Hypothalamus (tissue), 51 donors: Measurements from ENCODE around the gene ZNF500.
"Not testable (repeated sequence)": the region's sequence is repeated elsewhere in the genome, so short reads cannot be mapped to it uniquely, and the experiment has no call there.

Source experiments
- DNase-seq, 51 donors: peaks; one replicate each; lab custom pipeline; 2025; lab: John Stamatoyannopoulos, UW

Gene ZNF500

GRCh38 chr16:4796982-4797804 is 30.2 kb upstream of the ZNF500 start:
- DNase-seq = no peak

DNA sequence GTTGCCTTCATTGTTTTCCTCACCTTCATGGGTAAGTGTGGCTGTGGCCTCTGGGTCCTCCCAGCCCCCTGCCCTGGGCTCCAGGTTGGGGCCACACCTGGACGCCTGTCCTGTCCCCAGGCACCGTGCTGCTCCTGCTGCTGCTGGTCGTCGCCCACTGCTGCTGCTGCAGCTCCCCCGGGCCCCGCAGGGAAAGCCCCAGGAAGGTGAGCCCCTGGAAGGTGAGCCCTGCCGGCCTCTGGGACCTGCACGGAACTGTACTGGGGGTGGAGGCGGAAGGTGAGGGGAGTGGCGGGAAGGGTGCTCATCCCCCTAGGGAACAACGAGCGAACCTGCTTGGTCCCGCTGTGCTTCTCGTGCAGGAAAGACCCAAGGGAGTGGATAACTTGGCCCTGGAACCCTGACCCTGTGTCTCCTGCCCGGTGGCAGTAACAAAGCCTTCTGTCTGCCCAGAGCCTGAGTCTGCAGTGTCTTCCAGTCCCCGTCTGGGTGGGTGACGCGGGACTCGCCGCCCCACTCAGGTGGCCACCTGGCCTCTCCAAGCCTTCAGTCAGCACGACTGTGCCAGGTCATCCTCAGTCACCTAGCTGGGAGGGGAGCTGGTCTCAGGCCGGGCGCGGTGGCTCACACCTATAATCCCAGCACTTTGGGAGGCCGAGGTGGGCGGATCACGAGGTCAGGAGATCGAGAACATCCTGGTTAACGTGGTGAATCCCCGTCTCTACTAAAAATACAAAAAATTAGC is 29.0 kb upstream of the ZNF500 start:
- DNase-seq = no peak

DNA sequence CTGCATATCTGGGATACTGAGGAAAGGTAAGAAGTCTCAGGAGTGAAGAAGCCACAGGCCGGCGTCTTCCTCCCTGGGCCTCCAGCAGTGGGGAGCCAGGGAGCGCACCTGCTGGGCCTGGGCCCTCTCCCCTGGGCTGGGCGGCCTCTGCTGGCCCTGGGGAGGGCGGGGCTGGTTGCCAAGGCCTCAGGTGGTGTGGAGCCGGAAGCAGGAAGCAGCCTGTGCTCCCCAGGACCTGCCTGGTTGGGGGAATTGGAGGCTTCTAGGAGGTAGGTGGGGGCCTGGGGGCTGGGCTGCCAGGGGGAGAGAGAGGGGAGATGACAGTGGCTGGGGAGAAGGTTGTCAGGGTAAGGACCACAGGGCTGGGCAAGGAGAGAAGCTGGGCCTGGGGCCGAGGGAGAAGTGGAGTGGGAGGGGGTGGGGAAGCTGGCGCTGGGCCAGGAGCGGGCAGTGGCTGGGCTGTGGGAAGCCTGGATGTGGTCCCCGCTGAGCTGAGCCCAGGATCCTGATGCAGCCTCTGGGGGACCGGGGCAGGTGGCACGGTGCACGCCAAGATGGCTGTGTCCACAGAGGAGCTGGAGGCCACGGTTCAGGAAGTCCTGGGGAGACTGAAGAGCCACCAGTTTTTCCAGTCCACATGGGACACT is 28.3 kb upstream of the ZNF500 start, which contains the start of gene SMIM22:
Gene SMIM22, plus strand, starts transcription at position 189 of the 647 bp plus-strand sequence. Its CDS starts 366 bp downstream, at position 555.
- DNase-seq = peak in 5 of 51 donors; percentile 2 to 17 (median 14)

GRCh38 chr16:4792951-4793513 is 26.1 kb upstream of the ZNF500 start:
- no peak for DNase-seq

DNA sequence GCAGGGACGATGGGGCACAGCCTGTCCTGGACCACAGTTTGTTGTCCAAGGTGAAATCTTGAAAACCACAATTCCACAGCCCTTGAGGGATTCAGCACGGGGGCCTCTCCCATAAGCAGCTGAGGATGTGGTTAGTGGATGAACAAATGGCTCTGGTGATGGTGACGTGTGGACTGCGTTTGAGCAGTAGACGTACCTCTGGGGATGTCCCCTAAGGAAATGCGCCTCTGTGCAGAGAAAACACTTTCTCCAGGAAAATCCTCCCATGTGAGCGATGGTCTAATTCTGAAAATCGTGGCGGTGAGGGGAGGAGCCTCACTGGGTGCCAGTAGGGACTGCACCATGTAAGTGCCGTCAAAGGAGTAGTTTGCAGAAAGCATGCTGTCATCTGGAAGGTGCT is 23.9 kb upstream of the ZNF500 start:
- no peak for DNase-seq

DNA sequence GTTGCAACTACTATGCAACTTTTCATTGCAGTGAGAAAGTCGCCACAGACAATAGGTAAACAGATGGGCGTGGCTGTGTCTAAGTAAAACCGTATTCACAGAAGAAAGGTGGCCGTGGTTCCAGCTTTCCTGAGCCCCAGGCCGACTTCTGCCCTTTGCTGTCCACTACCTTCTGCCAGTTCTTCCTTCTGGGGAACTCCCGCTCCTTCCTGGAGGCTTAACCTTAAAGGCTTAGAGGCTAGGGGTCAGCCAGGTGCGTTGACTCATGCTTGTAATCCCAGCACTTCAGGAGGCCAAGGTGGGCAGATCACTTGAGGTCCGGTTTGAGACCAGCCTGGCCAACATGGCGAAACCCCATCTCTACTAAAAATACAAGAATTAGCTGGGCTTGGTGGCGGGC is 23.3 kb upstream of the ZNF500 start:
- no peak for DNase-seq

DNA sequence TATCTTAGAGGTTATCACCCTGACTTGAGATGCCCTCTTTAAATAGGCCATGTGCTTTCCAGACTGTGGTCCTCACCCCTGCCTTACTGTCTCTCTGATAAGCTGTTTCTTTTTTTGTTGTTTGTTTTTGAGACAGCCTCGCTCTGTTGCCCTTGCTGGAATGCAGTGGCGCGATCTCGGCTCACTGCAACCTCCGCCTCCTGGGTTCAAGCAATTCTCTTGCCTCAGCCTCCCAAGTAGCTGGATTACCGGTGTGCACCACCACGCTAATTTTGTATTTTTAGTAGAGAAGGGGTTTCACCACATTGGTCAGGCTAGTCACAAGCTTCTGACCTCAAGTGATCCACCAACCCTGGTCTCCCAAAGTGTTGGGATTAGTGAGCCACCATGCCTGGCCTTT is 21.9 kb upstream of the ZNF500 start:
- no peak for DNase-seq

GRCh38 chr16:4788489-4788889 is 21.5 kb upstream of the ZNF500 start:
- DNase-seq = no peak

GRCh38 chr16:4787627-4788482 is 20.9 kb upstream of the ZNF500 start, which contains the start of gene SEPTIN12:
Gene SEPTIN12, minus strand, starts transcription at chr16:4788345. Its CDS starts 700 bp downstream, at chr16:4787645.
- no peak for DNase-seq

GRCh38 chr16:4787068-4787467 is 20.1 kb upstream of the ZNF500 start:
- no peak for DNase-seq

- DNase-seq = no peak
Measured at GRCh38 chr16:4785758-4786433, 18.9 kb upstream of the ZNF500 start.

DNA sequence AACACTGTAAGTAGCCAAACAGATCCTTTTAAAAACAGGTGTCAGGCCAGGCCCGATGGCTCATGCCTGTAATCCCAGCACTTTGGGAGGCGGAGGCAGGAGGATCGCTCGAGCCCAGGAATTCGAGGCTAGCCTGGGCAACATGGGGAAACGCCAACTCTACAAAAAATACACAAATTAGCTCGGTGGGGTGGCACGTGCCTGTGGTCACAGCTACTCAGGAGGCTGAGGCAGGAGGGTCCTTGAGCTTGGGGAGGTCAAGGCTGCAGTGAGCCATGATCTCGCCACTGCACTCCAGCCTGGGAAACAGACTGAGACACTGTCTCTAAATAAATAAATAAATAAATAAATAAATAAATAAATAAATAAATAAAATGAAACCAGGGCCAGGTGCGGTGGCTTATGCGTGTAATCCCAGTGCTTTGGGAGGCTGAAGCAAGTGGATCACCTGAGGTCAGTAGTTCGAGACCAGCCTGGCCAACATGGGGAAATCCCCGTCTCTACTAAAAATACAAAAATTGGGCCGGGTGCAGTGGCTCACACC is 17.6 kb upstream of the ZNF500 start:
- DNase-seq = not testable (repeated sequence)

- DNase-seq = no peak
Measured at GRCh38 chr16:4783951-4784336, 17.0 kb upstream of the ZNF500 start.

- DNase-seq = no peak
Measured at GRCh38 chr16:4783251-4783950, 16.4 kb upstream of the ZNF500 start.

- no peak for DNase-seq
Measured at GRCh38 chr16:4780235-4780634, 13.3 kb upstream of the ZNF500 start.

GRCh38 chr16:4778050-4778392 is 11.1 kb upstream of the ZNF500 start:
- DNase-seq = no peak

DNA sequence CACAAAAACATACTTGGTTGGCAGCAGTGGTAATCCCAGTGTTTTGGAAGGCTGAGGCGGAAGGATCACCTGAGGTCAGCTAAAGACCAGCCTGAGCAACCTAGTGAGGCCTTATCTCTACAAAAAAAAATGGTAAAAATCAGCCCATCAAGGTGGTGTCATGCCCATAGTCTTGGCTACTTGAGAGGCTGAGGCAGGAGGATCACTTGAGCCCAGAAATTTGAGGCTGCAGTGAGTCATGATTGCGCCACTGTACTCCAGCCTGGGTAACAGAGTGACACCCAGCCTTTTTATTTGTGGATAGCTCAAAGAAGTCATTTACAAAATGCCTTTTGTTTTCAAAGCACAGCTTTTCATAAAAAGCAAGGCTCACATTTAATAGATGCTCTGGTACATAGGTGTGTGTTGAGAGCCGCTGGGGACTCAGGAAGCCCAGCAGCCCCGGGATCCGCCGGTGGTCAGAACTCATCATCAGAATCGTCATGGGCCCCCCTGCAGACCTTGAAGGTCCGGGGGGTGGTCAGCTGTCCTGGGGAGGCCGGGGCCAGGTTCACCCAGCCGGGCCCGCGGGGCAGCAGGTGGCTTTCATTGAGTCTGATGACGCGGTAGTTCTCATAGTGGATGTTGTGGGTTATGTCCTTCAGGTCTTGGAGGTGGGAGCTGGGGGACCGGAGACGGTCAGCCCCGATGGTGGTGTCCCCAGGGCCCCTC is 10.5 kb upstream of the ZNF500 start:
- no peak for DNase-seq

GRCh38 chr16:4776141-4776705 is 9.3 kb upstream of the ZNF500 start:
- DNase-seq = no peak
